Smooth muscle cell (in vitro differentiated cells): ENCODE results near the gene TRAFD1. TPM values are rescaled to one million over a fixed set of nuclear protein-coding genes. Genes with fewer than 3 reads are reported as not detected.

Experiments used
- DNase-seq: peaks from one replicate; lab custom pipeline; 2025; ENCODE audit not compliant: unreplicated experiment; lab: John Stamatoyannopoulos, UW
- H2AFZ ChIP-seq: fragments of 200-600 bp; sonication (generic); 2 replicates; pipeline ENCODE4 v1.6.0; 2016; ENCODE audit warnings: antibody characterized with exemption, low read depth, mild to moderate bottlenecking
- H3F3A ChIP-seq: fragments of 200-600 bp; sonication (generic); 2 replicates; pipeline ENCODE4 v1.6.0; 2017; ENCODE audit warnings: antibody characterized with exemption, low read depth
- H3K27ac ChIP-seq: fragments of 200-600 bp; sonication (generic); 2 replicates; pipeline ENCODE4 v1.5.1; 2016; ENCODE audit warnings: low read depth, mild to moderate bottlenecking
- H3K27me3 ChIP-seq: fragments of 200-600 bp; sonication (generic); 2 replicates; pipeline ENCODE4 v1.6.1; 2016; ENCODE audit warnings: low read depth, mild to moderate bottlenecking
- H3K36me3 ChIP-seq: fragments of 200-600 bp; sonication (generic); 2 replicates; pipeline ENCODE4 v1.5.1; 2016; ENCODE audit warnings: low read depth
- H3K4me1 ChIP-seq: fragments of 200-600 bp; sonication (generic); 2 replicates; pipeline ENCODE4 v1.5.1; 2016; ENCODE audit warnings: low read depth
- H3K4me2 ChIP-seq: fragments of 200-600 bp; sonication (generic); 2 replicates; pipeline ENCODE4 v1.6.0; 2016; ENCODE audit warnings: mild to moderate bottlenecking
- H3K4me3 ChIP-seq: fragments of 200-600 bp; sonication (generic); 2 replicates; pipeline ENCODE4 v1.5.1; 2016; ENCODE audit warnings: mild to moderate bottlenecking
- H3K79me2 ChIP-seq: fragments of 200-600 bp; sonication (generic); 2 replicates; pipeline ENCODE4 v1.6.0; 2016; ENCODE audit warnings: low read depth, mild to moderate bottlenecking
- H3K9ac ChIP-seq: fragments of 200-600 bp; sonication (generic); 2 replicates; pipeline ENCODE4 v1.6.0; 2016; ENCODE audit warnings: low read depth
- H3K9me3 ChIP-seq: fragments of 200-600 bp; sonication (generic); replicated peaks from 2 replicates; pipeline ENCODE4 v1.5.1; 2016; ENCODE audit warnings: low read depth
- H4K20me1 ChIP-seq: fragments of 200-600 bp; sonication (generic); 2 replicates; pipeline ENCODE4 v1.6.0; 2016; ENCODE audit warnings: low read depth
- WGBS: methylation state at CpG from one replicate; pipeline ENCODE4 v1.1.7; 2016; ENCODE audit warnings: low lambda C conversion rate; 5-methylcytosine and 5-hydroxymethylcytosine counted together
- polyA plus RNA-seq: library from polyadenylated mRNA; unstranded; fragments of >200 nt; fragmentation: Nextera tagmentation; extraction: Ambion mirVana; gene quantifications from 2 replicates; pipeline ENCODE4 v1.2.1, GENCODE V29; 2016
- total RNA-seq: library from RNA; depleted of rRNA; stranded (reverse); fragments of >200 nt; gene quantifications from 2 replicates; pipeline ENCODE4 v1.2.3, GENCODE V29; 2014
- TF ChIP-seq, protein P1 (sequence below): fragments of 200-600 bp; sonication (generic); IDR thresholded peaks from 2 replicates; pipeline ENCODE4 v1.5.1; 2017; ENCODE audit warnings: borderline replicate concordance, mild to moderate bottlenecking, antibody characterized with exemption; ENCODE audit not compliant: insufficient read depth, poor library complexity, severe bottlenecking

The TRAFD1 gene
- total and polyA plus RNA-seq, 2 experiments from 2014 or later, result 30.2 to 44.8 TPM

DNA sequence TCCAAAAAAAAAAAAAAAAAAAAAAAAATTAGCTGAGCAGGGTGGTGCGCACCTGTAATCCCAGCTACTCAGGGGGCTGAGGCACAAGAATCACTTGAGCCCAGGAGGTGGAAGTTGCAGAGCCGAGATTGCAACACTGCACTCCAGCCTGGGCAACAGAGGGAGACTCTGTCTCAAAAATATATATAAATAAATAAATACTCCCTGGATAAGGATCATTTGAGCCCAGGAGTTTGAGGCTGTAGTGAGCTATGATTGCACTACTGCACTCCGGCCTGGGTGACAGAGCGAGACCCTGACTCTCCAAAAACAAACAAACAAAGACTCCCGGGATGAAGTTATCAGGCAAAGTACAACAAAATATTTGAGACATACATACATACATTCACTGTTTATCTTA is 13.4 kb upstream of the TRAFD1 start:
- WGBS, result 75% methylated on average over 5 of the region's 5 CpGs
- Histone ChIP-seq H2AFZ (no peak overlapping the region), H3K27ac (no peak overlapping the region), H3K4me1 (peaks cover 17% of the 10 kb centered on the region), H4K20me1 (peaks cover 8% of the 10 kb centered on the region), H3F3A (peaks cover 7% of the 10 kb centered on the region), H3K9ac (no peak overlapping the region), H3K4me2 (no peak overlapping the region), H3K27me3 (no peaks in the 10 kb centered on the region), H3K79me2 (peaks cover 16% of the 10 kb centered on the region), H3K36me3 (no peaks in the 10 kb centered on the region), H3K9me3 (no peaks in the 10 kb centered on the region), H3K4me3 (no peak overlapping the region)
- TF ChIP-seq, protein P1, sequence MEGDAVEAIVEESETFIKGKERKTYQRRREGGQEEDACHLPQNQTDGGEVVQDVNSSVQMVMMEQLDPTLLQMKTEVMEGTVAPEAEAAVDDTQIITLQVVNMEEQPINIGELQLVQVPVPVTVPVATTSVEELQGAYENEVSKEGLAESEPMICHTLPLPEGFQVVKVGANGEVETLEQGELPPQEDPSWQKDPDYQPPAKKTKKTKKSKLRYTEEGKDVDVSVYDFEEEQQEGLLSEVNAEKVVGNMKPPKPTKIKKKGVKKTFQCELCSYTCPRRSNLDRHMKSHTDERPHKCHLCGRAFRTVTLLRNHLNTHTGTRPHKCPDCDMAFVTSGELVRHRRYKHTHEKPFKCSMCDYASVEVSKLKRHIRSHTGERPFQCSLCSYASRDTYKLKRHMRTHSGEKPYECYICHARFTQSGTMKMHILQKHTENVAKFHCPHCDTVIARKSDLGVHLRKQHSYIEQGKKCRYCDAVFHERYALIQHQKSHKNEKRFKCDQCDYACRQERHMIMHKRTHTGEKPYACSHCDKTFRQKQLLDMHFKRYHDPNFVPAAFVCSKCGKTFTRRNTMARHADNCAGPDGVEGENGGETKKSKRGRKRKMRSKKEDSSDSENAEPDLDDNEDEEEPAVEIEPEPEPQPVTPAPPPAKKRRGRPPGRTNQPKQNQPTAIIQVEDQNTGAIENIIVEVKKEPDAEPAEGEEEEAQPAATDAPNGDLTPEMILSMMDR, result no peak
- no peak for DNase-seq

GRCh38 chr12:112112409-112113133 is 12.8 kb upstream of the TRAFD1 start:
- no peak overlapping the region for H2AFZ ChIP-seq
- WGBS, result 88% methylated on average over 6 of the region's 6 CpGs
- H3K4me1 ChIP-seq, result peaks cover 16% of the 10 kb centered on the region
- H3K9ac ChIP-seq, result no peak overlapping the region
- H3K4me3 ChIP-seq, result no peak overlapping the region
- H3F3A ChIP-seq, result peaks cover 10% of the 10 kb centered on the region
- H4K20me1 ChIP-seq, result peaks cover 2% of the 10 kb centered on the region
- peaks cover 10% of the 10 kb centered on the region for H3K79me2 ChIP-seq
- no peak overlapping the region for H3K27ac ChIP-seq
- no peak for DNase-seq
- H3K4me2 ChIP-seq, result no peak overlapping the region
- no peaks in the 10 kb centered on the region for H3K27me3 ChIP-seq
- H3K36me3 ChIP-seq, result no peaks in the 10 kb centered on the region
- H3K9me3 ChIP-seq, result no peaks in the 10 kb centered on the region
- TF ChIP-seq, protein P1, result no peak

DNA sequence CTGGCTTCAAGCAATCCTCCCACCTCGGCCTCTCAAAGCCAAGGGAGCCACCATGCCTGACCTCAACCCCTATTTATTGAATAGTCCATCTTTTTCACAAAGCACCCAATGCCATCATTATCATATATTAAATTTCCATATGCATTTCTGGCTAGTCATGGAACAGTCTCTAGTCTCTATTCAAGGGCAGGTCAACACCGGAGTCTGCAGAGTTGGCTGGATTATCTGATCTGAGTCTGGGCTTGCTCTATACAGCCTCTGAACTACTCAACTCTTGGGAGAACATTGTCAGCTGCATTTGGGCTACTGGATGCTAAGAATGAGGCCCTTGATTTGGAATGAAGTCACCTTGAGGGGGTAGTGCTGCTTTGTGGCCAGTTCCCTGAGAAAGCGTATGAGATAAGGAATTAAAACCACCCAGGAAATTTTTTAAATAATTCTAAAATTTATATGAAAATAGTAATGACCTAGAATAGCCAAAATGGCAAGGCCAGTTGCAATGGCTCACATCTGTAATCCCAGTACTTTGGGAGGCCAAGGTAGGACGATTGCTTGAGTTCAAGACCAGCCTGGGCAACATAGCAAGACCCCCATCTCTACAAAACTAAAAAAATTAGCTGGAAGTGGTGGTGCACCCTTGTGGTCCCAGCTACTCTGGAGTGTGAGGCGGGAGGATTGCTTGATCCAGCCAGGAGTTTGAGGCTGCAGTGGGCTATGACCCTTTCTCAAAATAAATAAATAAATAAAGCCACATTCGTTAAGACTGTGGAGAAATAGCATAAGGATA is 9.9 kb upstream of the TRAFD1 start:
- Histone ChIP-seq H2AFZ (peak overlapping the region; percentile 78), H3K4me1 (peaks cover 8% of the 10 kb centered on the region), H3K4me2 (no peak overlapping the region), H3K4me3 (no peak overlapping the region), H3K79me2 (no peaks in the 10 kb centered on the region), H4K20me1 (no peaks in the 10 kb centered on the region), H3K27ac (no peak overlapping the region), H3F3A (peaks cover 6% of the 10 kb centered on the region), H3K9me3 (no peaks in the 10 kb centered on the region), H3K9ac (no peak overlapping the region), H3K36me3 (no peaks in the 10 kb centered on the region), H3K27me3 (no peaks in the 10 kb centered on the region)
- TF ChIP-seq, protein P1, result no peak
- 94% methylated on average over 6 of the region's 6 CpGs for WGBS
- DNase-seq, result no peak
